Stimulated activated CD4-positive, alpha-beta T cell treated with anti-CD3 and anti-CD28 coated beads, Interleukin-12 subunit alpha, Interleukin-12 subunit beta, amount 100 ng/mL, for 48 hours (primary cell): Measurements from ENCODE around the gene SERPINH1.

Experiments used
- DNase-seq, 3 donors: peaks; one replicate each; pipeline ENCODE4 v3.0.0-alpha.2; 2020; ENCODE audit warnings: low read depth in 2 of 3, low spot score in 1 of 3

The SERPINH1 gene

DNA sequence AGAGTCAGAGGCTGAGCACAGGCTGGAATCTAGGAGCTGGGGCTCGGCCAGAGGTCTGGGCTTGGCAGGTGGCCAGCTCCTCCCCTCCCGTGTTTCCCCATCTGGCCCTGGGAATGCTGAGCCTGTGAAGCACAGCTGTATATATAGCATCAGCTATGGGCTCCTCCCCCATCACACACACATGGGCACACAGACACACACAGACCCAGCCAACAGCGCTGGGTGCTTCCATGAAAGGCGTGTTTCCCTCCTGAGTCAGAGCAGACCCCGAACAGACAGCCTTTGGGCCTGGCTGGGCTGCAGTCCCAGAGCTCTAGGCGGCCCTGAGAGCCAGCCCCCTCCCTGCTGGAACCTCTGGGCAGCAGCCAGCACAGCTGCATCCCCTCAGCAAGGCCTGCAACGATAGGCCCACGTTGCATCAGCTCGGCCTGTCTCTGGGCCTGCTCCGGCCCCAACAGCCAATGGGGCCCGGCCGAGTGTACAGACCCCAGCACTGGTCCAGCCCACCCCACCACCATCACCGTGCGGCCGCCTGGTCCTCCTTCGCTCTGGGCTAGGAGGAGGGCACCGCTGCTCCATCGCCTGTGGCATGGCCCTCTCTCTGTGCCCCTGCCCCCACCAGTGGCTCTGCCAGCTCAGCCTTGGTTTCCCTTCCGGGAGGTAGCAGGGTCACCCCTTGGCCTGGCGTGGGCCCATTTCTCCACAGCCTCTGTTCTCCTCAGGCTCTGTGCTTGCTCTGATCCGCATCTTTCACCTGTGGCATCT lies 7.6 kb upstream of the SERPINH1 start:
- no peak for DNase-seq

GRCh38 chr11:75555079-75555811 lies 6.8 kb upstream of the SERPINH1 start:
- no peak for DNase-seq

GRCh38 chr11:75556275-75556674 lies 5.8 kb upstream of the SERPINH1 start:
- no peak for DNase-seq

- no peak for DNase-seq
Measured at GRCh38 chr11:75557666-75558494, 4.2 kb upstream of the SERPINH1 start.

DNA sequence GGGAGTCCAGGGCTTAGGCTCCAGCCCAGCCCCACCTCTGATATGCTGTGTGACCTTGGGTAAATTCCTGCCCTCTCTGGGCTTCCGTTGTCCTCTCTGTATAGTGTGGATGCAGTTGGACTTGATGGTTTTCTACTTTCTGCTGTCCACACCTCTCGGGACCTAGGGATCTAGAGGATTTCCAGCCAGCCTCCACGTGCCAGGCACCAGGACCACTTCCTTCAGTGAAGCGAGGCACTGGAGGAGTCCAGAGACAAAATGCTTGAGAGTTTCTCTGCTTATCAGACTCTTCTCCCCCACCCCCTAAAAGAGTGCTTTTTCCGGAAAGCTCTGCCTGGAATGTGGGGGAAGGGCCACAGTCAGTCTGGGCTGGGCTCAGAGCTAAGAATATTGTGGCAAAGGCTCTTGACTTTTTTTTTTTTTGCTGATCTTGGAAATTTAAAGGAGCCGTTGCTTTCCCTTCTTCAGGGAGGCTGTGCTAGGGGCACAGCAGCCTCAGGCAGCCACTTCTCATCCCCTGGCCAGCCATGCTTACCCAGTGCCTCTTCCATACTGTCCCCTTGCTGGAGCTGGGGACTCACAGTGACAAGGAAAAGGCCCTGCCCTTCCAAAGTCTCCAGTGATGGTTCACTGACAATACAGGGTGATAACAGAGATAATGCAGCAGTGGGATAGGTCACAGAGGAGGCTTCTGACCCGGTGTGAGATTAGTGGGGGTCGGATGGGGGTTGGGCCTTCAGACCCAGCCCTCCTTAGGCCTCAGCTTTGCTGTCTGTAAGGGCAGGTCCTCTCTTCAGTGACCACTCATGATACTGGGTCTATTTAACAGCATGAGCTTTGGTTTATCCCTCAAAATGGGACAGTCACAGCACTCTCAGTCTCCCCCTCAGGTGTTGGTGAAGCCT lies 2.9 kb upstream of the SERPINH1 start:
- DNase-seq: no peak

DNA sequence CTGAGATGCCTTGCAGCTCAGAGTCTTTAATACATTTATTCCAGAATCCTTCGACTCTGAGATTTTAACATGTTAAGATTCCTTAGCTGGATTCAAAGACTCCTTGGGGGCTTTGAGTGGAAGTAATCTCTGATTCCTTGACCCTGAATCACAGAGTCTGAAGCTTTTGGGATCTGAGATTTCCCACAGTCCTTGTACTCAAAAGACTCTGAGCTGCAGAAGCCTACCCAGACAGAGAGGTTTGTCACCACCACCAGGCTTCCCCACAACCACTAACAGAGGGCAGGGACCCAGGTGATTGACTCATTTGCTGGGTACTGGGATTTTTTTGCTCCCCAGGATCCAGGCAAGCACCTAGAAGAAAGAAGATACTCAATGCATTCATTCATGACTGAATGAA lies 1.4 kb upstream of the SERPINH1 start:
- no peak for DNase-seq

DNA sequence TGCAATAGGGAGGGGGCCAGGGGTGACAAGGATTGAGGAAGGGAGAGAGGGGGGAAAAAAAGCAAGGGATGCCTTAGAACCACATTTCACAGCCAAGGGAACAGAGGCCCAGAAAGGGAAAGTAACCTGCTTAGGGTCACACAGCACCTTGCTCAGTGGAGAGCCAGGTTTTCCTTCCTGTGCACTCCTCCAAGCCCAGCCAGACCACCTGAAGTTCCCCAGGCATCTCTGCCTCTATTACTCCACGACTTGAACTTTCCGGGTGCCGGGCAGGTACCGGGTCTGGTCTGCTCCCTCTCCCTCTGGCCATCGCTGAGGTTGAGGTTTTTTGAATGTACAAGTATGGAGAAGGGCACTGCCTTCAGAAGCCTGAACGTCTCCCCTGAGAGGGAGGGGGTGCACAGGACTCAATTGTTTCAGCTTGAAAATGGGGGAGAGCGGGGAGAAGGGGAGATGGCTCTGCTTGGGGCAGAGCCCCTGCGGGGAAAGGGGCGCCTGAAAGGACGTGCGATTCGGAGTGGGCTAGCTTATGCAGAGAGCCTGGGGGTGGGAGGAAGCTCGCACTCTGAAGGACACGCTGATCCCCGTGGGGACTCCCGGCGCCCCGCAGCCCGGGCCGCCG lies 516 bp upstream of the SERPINH1 start:
- no peak for DNase-seq

DNA sequence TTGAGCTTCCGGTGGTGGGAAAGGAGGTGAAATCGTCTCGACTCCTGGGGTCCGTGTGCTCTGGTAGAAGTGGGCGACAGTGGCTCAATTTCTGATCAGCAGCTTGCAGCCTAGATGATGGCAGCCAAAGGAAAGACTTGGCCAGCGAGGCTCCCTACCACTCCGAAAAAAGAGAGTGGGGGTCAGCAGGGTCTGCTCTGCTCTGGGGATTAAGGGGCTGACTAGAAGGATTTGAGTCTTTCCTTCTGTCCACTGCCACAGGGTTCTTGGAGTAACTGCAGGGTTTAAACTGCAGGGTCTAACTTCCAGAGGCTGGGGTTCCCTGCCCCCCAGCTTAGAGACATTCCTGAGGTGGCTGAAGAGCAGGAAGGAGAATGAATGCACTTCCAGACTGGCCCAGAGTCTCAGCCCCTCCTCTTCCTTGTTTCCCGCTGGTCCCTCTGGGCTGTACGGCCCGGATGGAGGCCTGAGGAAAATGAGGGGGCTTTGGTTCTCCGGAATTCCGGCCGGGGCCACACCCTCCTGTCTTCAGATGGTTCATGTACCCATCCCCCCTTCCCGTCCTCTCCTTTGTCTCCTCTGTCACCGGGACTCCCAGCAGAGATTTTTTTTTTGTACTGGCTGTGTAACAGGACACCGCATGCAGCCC lies 907 bp downstream of the SERPINH1 start:
- no peak for DNase-seq

DNA sequence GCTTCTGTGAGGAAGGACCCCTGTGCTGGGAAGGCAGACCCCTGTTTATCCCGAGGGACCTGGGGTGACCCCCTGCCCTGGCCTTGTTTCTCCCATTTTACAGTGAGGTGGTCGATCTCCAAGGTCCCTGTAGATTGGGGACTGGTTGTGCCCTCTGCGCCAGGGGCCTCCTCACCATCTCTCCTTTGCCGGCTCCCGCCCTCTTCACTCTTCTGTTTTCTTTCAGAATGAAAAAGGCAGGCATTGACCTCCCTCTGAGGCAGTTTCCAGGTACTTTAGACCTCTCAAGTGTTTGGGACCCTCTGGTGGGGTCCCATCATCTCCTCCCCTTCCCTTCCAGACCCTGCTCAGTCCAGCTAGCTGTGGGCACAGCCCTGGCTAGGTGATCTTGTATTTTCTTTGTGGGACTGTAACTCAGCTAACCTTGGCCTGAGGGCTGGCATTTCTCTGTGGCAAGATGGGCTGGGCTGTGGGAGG lies 1.5 kb downstream of the SERPINH1 start:
- DNase-seq: no peak

DNA sequence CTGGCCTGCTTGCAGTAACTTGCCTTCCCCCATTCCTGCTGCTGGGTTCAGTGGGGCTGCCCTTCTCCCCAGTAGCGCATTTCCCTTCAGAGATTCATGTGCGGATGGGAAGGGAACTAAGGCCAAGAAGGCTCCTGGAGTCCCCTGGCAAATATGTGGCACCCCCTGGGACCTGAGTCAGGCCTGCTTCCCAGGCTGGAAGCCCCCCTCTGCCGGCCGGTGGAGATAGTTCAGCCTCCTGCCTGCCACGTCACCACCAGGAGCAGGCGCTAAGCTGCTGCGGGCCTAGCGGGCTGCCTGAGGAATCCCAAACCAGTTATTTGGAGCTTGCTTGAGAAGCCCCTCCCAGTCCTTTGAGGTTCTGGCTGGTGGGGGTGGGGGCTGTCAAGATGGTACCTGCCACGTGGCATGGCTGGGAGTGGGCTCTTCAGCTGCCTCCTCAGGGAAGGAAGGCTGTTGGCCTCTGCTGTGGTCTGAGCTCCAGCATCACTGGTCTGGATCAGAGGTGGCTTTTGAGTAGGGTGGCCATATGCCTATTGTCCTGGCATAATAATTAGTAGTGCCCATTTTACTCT lies 2.0 kb downstream of the SERPINH1 start:
- no peak for DNase-seq

DNA sequence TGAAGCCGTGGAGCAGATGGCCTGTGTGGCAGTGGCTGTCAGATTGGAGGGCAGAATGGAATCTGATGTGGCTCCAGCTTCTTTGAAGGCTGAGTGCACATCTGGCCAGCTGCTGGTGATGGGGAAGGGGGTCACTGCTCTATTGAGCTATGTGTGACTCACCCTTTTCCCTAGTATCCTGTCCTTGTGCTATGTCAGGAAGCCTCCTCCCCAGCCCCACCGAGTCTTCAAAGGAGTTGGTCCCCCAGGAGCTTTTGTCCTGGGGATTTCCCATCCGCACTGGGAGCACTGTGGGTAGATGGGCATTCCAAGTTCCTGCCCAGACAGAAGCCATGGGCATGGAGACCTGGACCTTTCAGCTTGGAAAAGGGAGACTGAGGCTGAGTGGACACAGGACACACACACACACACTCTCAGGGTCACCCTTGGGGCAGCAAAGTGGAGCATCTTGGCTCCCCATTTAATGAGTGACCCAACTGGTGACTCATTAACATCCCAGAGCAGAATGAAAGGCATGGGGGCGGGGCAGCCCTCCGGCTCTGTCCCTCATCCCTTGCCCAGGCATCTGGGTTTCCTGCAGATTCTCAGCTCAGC lies 3.3 kb downstream of the SERPINH1 start:
- no peak for DNase-seq

DNA sequence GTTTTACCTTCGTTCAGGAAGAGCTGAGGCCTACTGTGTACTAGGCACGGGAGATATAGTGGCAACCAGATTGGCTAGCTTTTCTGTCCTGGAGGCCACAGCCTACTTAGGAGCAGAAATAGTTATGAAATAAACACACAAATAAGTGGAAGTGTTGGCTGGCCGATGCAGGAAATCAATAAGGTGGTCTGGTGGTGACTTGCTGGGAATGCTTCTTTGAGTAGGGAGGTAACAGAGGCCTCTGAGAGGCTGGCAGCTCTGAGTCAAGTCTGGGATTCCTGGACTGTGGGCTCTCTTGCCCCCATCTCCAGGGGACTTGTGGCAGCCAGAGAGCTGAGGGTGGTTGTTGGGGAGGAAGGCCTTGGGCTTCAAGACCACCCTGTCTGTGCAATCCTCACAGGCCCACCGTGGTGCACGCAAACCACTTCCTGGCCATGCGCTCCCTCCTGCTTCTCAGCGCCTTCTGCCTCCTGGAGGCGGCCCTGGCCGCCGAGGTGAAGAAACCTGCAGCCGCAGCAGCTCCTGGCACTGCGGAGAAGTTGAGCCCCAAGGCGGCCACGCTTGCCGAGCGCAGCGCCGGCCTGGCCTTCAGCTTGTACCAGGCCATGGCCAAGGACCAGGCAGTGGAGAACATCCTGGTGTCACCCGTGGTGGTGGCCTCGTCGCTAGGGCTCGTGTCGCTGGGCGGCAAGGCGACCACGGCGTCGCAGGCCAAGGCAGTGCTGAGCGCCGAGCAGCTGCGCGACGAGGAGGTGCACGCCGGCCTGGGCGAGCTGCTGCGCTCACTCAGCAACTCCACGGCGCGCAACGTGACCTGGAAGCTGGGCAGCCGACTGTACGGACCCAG lies 4.1 kb downstream of the SERPINH1 start:
- no peak for DNase-seq

GRCh38 chr11:75566763-75567279 lies 4.8 kb downstream of the SERPINH1 start:
- DNase-seq: no peak

GRCh38 chr11:75567971-75568370 lies 5.9 kb downstream of the SERPINH1 start:
- DNase-seq: no peak

DNA sequence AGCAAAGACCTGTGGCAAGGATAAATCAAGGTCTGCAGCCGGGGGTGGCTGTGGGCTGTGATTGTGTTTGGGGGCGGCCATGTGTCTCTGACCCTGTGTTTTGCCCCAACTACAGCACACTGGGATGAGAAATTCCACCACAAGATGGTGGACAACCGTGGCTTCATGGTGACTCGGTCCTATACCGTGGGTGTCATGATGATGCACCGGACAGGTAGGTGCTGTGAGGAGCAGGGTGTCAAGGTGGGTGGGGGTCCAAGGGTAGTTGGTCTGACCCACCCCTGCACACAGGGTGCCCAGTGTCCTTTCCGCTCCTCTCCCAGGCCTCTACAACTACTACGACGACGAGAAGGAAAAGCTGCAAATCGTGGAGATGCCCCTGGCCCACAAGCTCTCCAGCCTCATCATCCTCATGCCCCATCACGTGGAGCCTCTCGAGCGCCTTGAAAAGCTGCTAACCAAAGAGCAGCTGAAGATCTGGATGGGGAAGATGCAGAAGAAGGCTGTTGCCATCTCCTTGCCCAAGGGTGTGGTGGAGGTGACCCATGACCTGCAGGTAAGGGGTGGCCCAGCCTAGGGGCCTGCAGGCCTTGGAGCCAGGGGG lies 6.7 kb downstream of the SERPINH1 start:
- no peak for DNase-seq

DNA sequence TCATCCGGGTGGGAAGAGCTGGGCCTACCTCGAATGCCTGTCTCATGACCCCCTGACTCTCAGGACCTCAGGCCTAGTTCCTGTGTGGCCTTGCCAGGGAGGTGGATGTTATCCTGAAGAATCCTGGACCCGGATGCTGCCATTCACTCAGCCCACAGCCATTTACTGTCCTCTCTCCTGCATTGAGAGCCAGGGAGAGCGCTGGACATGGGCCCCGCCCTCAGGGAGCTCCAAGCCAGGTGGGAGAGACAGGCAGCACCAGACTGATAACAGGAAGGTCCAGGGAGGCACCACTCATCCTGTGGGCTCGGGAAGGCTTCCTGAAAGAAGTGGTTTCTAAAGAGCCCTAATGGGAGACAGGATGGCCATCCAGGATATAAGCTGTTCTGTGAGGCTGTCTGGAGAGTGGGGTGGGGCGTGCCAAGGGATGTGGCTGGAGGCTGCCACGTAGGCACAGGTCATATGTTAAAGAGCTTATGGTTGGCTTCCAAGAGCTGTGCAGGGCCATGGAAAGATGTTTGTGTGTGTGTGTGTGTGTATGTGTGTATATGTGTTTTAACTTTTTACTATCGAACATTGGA lies 8.6 kb downstream of the SERPINH1 start:
- DNase-seq: no peak

GRCh38 chr11:75571625-75572024 lies 9.6 kb downstream of the SERPINH1 start:
- no peak for DNase-seq
